Fibroblast of lung (primary cell): Measurements from ENCODE around the gene AQP9. TPM values are rescaled to one million over a fixed set of nuclear protein-coding genes. Genes with fewer than 3 reads are reported as not detected.

Source experiments
- DNase-seq, 2 donors: peaks; one replicate each; pipeline versions ENCODE4 v3.0.0 to v3.0.0-alpha.2; 2010; ENCODE audit warnings: low read depth in 2 of 2
- H2AFZ ChIP-seq: 2 replicates; pipeline ENCODE4 v1.5.1; 2012; ENCODE audit warnings: low read length, control low read depth, inconsistent platforms
- H3K27ac ChIP-seq: 2 replicates; pipeline ENCODE4 v1.5.1; 2011; ENCODE audit warnings: low read length, control low read depth; ENCODE audit not compliant: insufficient read depth
- H3K27me3 ChIP-seq: 2 replicates; pipeline ENCODE4 v1.5.1; 2011; ENCODE audit warnings: mild to moderate bottlenecking, low read length; ENCODE audit not compliant: control insufficient read depth, insufficient read depth
- H3K36me3 ChIP-seq: 2 replicates; pipeline ENCODE4 v1.5.1; 2011; ENCODE audit warnings: low read length; ENCODE audit not compliant: control insufficient read depth, insufficient read depth
- H3K4me1 ChIP-seq: 2 replicates; pipeline ENCODE4 v1.5.1; 2011; ENCODE audit warnings: low read length; ENCODE audit not compliant: control insufficient read depth, insufficient read depth; ENCODE audit errors: extremely low read depth
- H3K4me2 ChIP-seq: 2 replicates; pipeline ENCODE4 v1.5.1; 2011; ENCODE audit warnings: low read length, control low read depth; ENCODE audit not compliant: insufficient read depth; ENCODE audit errors: extremely low read depth
- H3K4me3 ChIP-seq, 4 experiments: fragments of 200-600 bp in 1 of 4; sonication (generic) in 1 of 4; replicated peaks in 1 of 4; 2 replicates each; pipeline ENCODE4 v1.5.1; 2011 to 2016; ENCODE audit warnings: low read length in 4 of 4, low read depth in 3 of 4, mild to moderate bottlenecking in 3 of 4, control low read depth in 2 of 4, inconsistent platforms in 1 of 4, mixed read lengths in 1 of 4; ENCODE audit not compliant: insufficient read depth in 1 of 4; ENCODE audit errors: control extremely low read depth in 1 of 4
- H3K79me2 ChIP-seq: 2 replicates; pipeline ENCODE4 v1.5.1; 2012; ENCODE audit warnings: mild to moderate bottlenecking, low read length, inconsistent platforms; ENCODE audit not compliant: control insufficient read depth, insufficient read depth
- H3K9ac ChIP-seq: 2 replicates; pipeline ENCODE4 v1.5.1; 2011; ENCODE audit warnings: mild to moderate bottlenecking, low read length, control low read depth; ENCODE audit not compliant: insufficient read depth
- H3K9me3 ChIP-seq: 2 replicates; pipeline ENCODE4 v1.5.1; 2012; ENCODE audit warnings: low read depth, low read length; ENCODE audit not compliant: control insufficient read depth, insufficient read depth
- H4K20me1 ChIP-seq: 2 replicates; pipeline ENCODE4 v1.5.1; 2011; ENCODE audit warnings: low read length; ENCODE audit not compliant: control insufficient read depth, insufficient read depth; ENCODE audit errors: extremely low read depth
- CTCF ChIP-seq, 2 donors: IDR thresholded peaks in 1 of 2; conservative IDR thresholded peaks in 1 of 2; 1 replicate in 1 of 2; 2 replicates in 1 of 2; pipeline ENCODE4 v1.5.1; 2011 to 2012; ENCODE audit warnings: low read length in 2 of 2, control low read depth in 1 of 2, inconsistent platforms in 1 of 2, low read depth in 1 of 2, mild to moderate bottlenecking in 1 of 2
- EZH2 ChIP-seq: IDR thresholded peaks from 2 replicates; pipeline ENCODE4 v1.5.1; 2012; ENCODE audit warnings: low read length, control low read depth, mild to moderate bottlenecking; ENCODE audit errors: missing control alignments
- polyA plus RNA-seq, 2 donors: library from polyadenylated mRNA; depleted of rRNA in 1 of 2; stranded (reverse) in 1 of 2; unstranded in 1 of 2; fragments of >200 nt; gene quantifications; 2 replicates each; pipeline ENCODE4 v1.2.1, GENCODE V29; 2011 to 2012; ENCODE audit warnings: missing spikeins in 1 of 2
- total RNA-seq: library from RNA; depleted of rRNA; stranded (reverse); fragments of >200 nt; gene quantifications from 2 replicates; pipeline ENCODE4 v1.2.1, GENCODE V29; 2014

AQP9 gene
- total and polyA plus RNA-seq, 2 donors (not counting 1 experiment from before 2014, with no cell fraction given) = not detected

GRCh38 chr15:58171476-58172061 is 33.4 kb downstream of the AQP9 start:
- H3K9ac ChIP-seq = no peak overlapping the region
- no peaks in the 10 kb centered on the region for H3K4me1 ChIP-seq
- no peaks in the 10 kb centered on the region for H4K20me1 ChIP-seq
- no peaks in the 10 kb centered on the region for H3K79me2 ChIP-seq
- no peak overlapping the region for H3K4me3 ChIP-seq
- peaks cover 14% of the 10 kb centered on the region for H3K27me3 ChIP-seq
- TF ChIP-seq CTCF (conservative IDR thresholded peaks at IDR 0.05 in 1 of 2, IDR thresholded peaks at IDR 0.05 in 1 of 2; ENCODE audit: low read depth in 1 of 2, low read length in 2 of 2) (no peak), EZH2 (no peak)
- no peak overlapping the region for H2AFZ ChIP-seq
- no peaks in the 10 kb centered on the region for H3K9me3 ChIP-seq
- H3K36me3 ChIP-seq = no peaks in the 10 kb centered on the region
- no peak for DNase-seq
- no peak overlapping the region for H3K4me2 ChIP-seq
- no peak overlapping the region for H3K27ac ChIP-seq

GRCh38 chr15:58174709-58175108 is 36.5 kb downstream of the AQP9 start:
- Histone ChIP-seq H3K36me3 (no peaks in the 10 kb centered on the region), H3K27me3 (peaks cover 12% of the 10 kb centered on the region), H3K4me1 (no peaks in the 10 kb centered on the region), H3K4me2 (no peak overlapping the region), H3K4me3 (no peak overlapping the region), H3K9ac (no peak overlapping the region), H3K79me2 (no peaks in the 10 kb centered on the region), H3K9me3 (no peaks in the 10 kb centered on the region), H3K27ac (no peak overlapping the region), H2AFZ (no peak overlapping the region), H4K20me1 (no peaks in the 10 kb centered on the region)
- no peak for TF ChIP-seq EZH2
- TF ChIP-seq CTCF (conservative IDR thresholded peaks at IDR 0.05 in 1 of 2, IDR thresholded peaks at IDR 0.05 in 1 of 2; ENCODE audit: low read depth in 1 of 2, low read length in 2 of 2) = no peak
- DNase-seq = no peak

- TF ChIP-seq EZH2 = no peak
- Histone ChIP-seq H3K4me3 (no peak overlapping the region), H3K4me2 (no peak overlapping the region), H3K27ac (no peak overlapping the region), H2AFZ (no peak overlapping the region), H3K79me2 (no peaks in the 10 kb centered on the region), H3K9ac (no peak overlapping the region), H3K9me3 (no peaks in the 10 kb centered on the region), H3K4me1 (no peaks in the 10 kb centered on the region), H3K27me3 (peaks cover 12% of the 10 kb centered on the region), H3K36me3 (no peaks in the 10 kb centered on the region), H4K20me1 (no peaks in the 10 kb centered on the region)
- no peak for DNase-seq
These were observed 37.8 kb downstream of the AQP9 start for GRCh38 chr15:58175955-58176354.
